Progenitor cell of endocrine pancreas (in vitro differentiated cells): Measurements from ENCODE around the gene CPOX. TPM values are rescaled to one million over a fixed set of nuclear protein-coding genes. Genes with fewer than 3 reads are reported as not detected.

ENCODE experiments used
- DNase-seq: peaks from one replicate; pipeline ENCODE4 v3.0.0; 2021; ENCODE audit warnings: low spot score; ENCODE audit not compliant: unreplicated experiment
- H3K27ac Mint-ChIP-seq: 2 replicates; pipeline ENCODE4 v1.8.0; 2021; ENCODE audit warnings: mild to moderate bottlenecking, moderate library complexity, mixed read lengths
- H3K27me3 Mint-ChIP-seq: 2 replicates; pipeline ENCODE4 v1.8.0; 2021; ENCODE audit warnings: mixed read lengths
- H3K36me3 Mint-ChIP-seq: 2 replicates; pipeline ENCODE4 v1.8.0; 2022; ENCODE audit warnings: mixed read lengths; ENCODE audit not compliant: insufficient read depth
- H3K4me1 Mint-ChIP-seq: 2 replicates; pipeline ENCODE4 v1.8.0; 2021; ENCODE audit warnings: low read depth, mixed read lengths
- H3K4me3 Mint-ChIP-seq: 2 replicates; pipeline ENCODE4 v1.8.0; 2021; ENCODE audit warnings: low read depth, mild to moderate bottlenecking, moderate library complexity, mixed read lengths
- H3K9me3 Mint-ChIP-seq: 2 replicates; pipeline ENCODE4 v1.8.0; 2021; ENCODE audit warnings: low read depth, mixed read lengths
- CTCF ChIP-seq: fragments of 200-600 bp; sonication (generic); IDR thresholded peaks from one replicate; pipeline ENCODE4 v1.5.0; 2021; ENCODE audit warnings: antibody characterized with exemption, mild to moderate bottlenecking; ENCODE audit not compliant: unreplicated experiment
- total RNA-seq: library from RNA; stranded (reverse); gene quantifications from 2 replicates; pipeline ENCODE4 v1.2.1, GENCODE V29; 2021

Gene CPOX
- total RNA-seq, 1 donor from 2014 or later: 24.4 TPM

- H3K4me1 Mint-ChIP-seq: no peaks in the 10 kb centered on the region
- no peaks in the 10 kb centered on the region for H3K27me3 Mint-ChIP-seq
- H3K9me3 Mint-ChIP-seq: no peaks in the 10 kb centered on the region
- DNase-seq: no peak
- H3K4me3 Mint-ChIP-seq: no peak overlapping the region
- H3K36me3 Mint-ChIP-seq: no peaks in the 10 kb centered on the region
- TF ChIP-seq CTCF: no peak
- no peak overlapping the region for H3K27ac Mint-ChIP-seq
Measured at GRCh38 chr3:98565843-98566242, 27.6 kb downstream of the CPOX start.

- Mint-ChIP-seq H3K36me3 (no peaks in the 10 kb centered on the region), H3K27ac (no peak overlapping the region)
- TF ChIP-seq CTCF: no peak
Measured at GRCh38 chr3:98565237-98565643, 28.2 kb downstream of the CPOX start.

GRCh38 chr3:98564282-98565005 lies 29.0 kb downstream of the CPOX start:
- Mint-ChIP-seq H3K9me3 (no peaks in the 10 kb centered on the region), H3K27me3 (no peaks in the 10 kb centered on the region), H3K4me3 (no peak overlapping the region), H3K4me1 (no peaks in the 10 kb centered on the region), H3K36me3 (no peaks in the 10 kb centered on the region), H3K27ac (no peak overlapping the region)
- no peak for DNase-seq
- TF ChIP-seq CTCF: no peak

More at GRCh38 chr3:98565237-98565643, 28.2 kb downstream of the CPOX start:
- no peaks in the 10 kb centered on the region for H3K4me1 Mint-ChIP-seq
- DNase-seq: no peak
- no peaks in the 10 kb centered on the region for H3K9me3 Mint-ChIP-seq
- H3K4me3 Mint-ChIP-seq: no peak overlapping the region
- no peaks in the 10 kb centered on the region for H3K27me3 Mint-ChIP-seq

GRCh38 chr3:98563661-98564281 lies 29.6 kb downstream of the CPOX start:
- Mint-ChIP-seq H3K27ac (no peak overlapping the region), H3K36me3 (no peaks in the 10 kb centered on the region), H3K4me1 (no peaks in the 10 kb centered on the region), H3K4me3 (no peak overlapping the region), H3K27me3 (no peaks in the 10 kb centered on the region), H3K9me3 (no peaks in the 10 kb centered on the region)
- TF ChIP-seq CTCF: no peak
- DNase-seq: no peak

- H3K4me1 Mint-ChIP-seq: no peaks in the 10 kb centered on the region
- H3K36me3 Mint-ChIP-seq: no peaks in the 10 kb centered on the region
- no peak overlapping the region for H3K27ac Mint-ChIP-seq
- H3K9me3 Mint-ChIP-seq: no peaks in the 10 kb centered on the region
- no peak for TF ChIP-seq CTCF
- no peak for DNase-seq
- no peaks in the 10 kb centered on the region for H3K27me3 Mint-ChIP-seq
- no peak overlapping the region for H3K4me3 Mint-ChIP-seq
Measured at GRCh38 chr3:98561727-98562521, 31.5 kb downstream of the CPOX start.
